OCI-LY3 (cell line): ENCODE measurements around the gene BCOR.

ENCODE experiments used
- H2AFZ ChIP-seq: fragments of 200-600, 300-600 bp; shearing (Covaris generic); 2 replicates; pipeline ENCODE4 v1.6.0; 2014; ENCODE audit warnings: antibody characterized with exemption, low read depth, low read length
- H3K27ac ChIP-seq: fragments of 200-600, 300-600 bp; sonication (generic); 2 replicates; pipeline ENCODE4 v1.5.1; 2014; ENCODE audit warnings: mild to moderate bottlenecking, low read length, moderate library complexity, mixed read lengths
- H3K27me3 ChIP-seq: fragments of 200-600, 300-600 bp; sonication (generic); 2 replicates; pipeline ENCODE4 v1.6.1; 2014; ENCODE audit warnings: low read depth, low read length, mixed read lengths
- H3K36me3 ChIP-seq: fragments of 200-600, 300-600 bp; sonication (generic); replicated peaks from 2 replicates; pipeline ENCODE3; 2014; ENCODE audit warnings: low read depth, low read length, mixed read lengths
- H3K4me1 ChIP-seq: fragments of 300-600, 200-600 bp; sonication (generic); 2 replicates; pipeline ENCODE4 v1.6.1; 2014; ENCODE audit warnings: low read length, mixed read lengths
- H3K4me2 ChIP-seq: fragments of 200-600, 300-600 bp; sonication (generic); 2 replicates; pipeline ENCODE4 v1.6.1; 2014; ENCODE audit warnings: low read length, mixed read lengths
- H3K4me3 ChIP-seq: fragments of 300-600, 200-600 bp; sonication (generic); 2 replicates; pipeline ENCODE4 v1.5.1; 2014; ENCODE audit warnings: antibody characterized with exemption, mild to moderate bottlenecking, low read length, moderate library complexity
- H3K79me2 ChIP-seq: fragments of 300-600, 200-600 bp; shearing (Covaris generic); 2 replicates; pipeline ENCODE4 v1.6.1; 2014; ENCODE audit warnings: mild to moderate bottlenecking, low read length, mixed read lengths
- H3K9ac ChIP-seq: fragments of 300-600, 200-600 bp; shearing (Covaris generic); 2 replicates; pipeline ENCODE4 v1.6.0; 2014; ENCODE audit warnings: mild to moderate bottlenecking, low read length, moderate library complexity
- H3K9me3 ChIP-seq: fragments of 200-600, 300-600 bp; shearing (Covaris generic); 2 replicates; pipeline ENCODE4 v1.6.1; 2014; ENCODE audit warnings: low read length, mixed read lengths; ENCODE audit not compliant: insufficient read depth
- H4K20me1 ChIP-seq: fragments of 200-600, 300-600 bp; sonication (generic); 2 replicates; pipeline ENCODE4 v1.6.1; 2016; ENCODE audit warnings: low read length, mixed read lengths; ENCODE audit not compliant: insufficient read depth
- CTCF ChIP-seq: fragments of 200-600, 300-600 bp; sonication (generic); IDR thresholded peaks from 2 replicates; pipeline ENCODE4 v1.5.1; 2014; ENCODE audit warnings: antibody characterized with exemption, low read length, low read depth
- EZH2phosphoT487 ChIP-seq: fragments of 200-600 bp; shearing (Covaris generic); IDR thresholded peaks from 2 replicates; pipeline ENCODE4 v1.6.1; 2018; ENCODE audit warnings: antibody characterized with exemption, mixed run types, low read depth

BCOR gene

GRCh38 chrX:40037367-40037766, 60.4 kb downstream of the BCOR start:
- TF ChIP-seq EZH2phosphoT487 (no peak), CTCF (no peak)
- Histone ChIP-seq H3K9ac (no peak overlapping the region), H3K79me2 (no peaks in the 10 kb centered on the region), H3K4me3 (no peak overlapping the region), H3K27ac (no peak overlapping the region), H3K9me3 (no peaks in the 10 kb centered on the region), H4K20me1 (no peaks in the 10 kb centered on the region), H3K27me3 (no peaks in the 10 kb centered on the region), H3K4me1 (no peaks in the 10 kb centered on the region), H3K4me2 (no peak overlapping the region), H3K36me3 (no peaks in the 10 kb centered on the region), H2AFZ (no peak overlapping the region)

GRCh38 chrX:40035726-40036125, 62.0 kb downstream of the BCOR start:
- Histone ChIP-seq H3K4me3 (no peak overlapping the region), H2AFZ (no peak overlapping the region), H3K27ac (no peak overlapping the region), H3K79me2 (no peaks in the 10 kb centered on the region), H3K4me2 (no peak overlapping the region), H4K20me1 (no peaks in the 10 kb centered on the region), H3K36me3 (no peaks in the 10 kb centered on the region), H3K9me3 (no peaks in the 10 kb centered on the region), H3K4me1 (no peaks in the 10 kb centered on the region), H3K27me3 (no peaks in the 10 kb centered on the region), H3K9ac (no peak overlapping the region)
- no peak for TF ChIP-seq EZH2phosphoT487
- no peak for TF ChIP-seq CTCF

GRCh38 chrX:40031911-40032310, 65.8 kb downstream of the BCOR start:
- no peak overlapping the region for H3K4me3 ChIP-seq
- H3K27ac ChIP-seq: no peak overlapping the region
- no peak overlapping the region for H2AFZ ChIP-seq
- H3K4me2 ChIP-seq: no peak overlapping the region
- no peak overlapping the region for H3K9ac ChIP-seq
- no peaks in the 10 kb centered on the region for H3K9me3 ChIP-seq
- no peaks in the 10 kb centered on the region for H3K79me2 ChIP-seq
- no peaks in the 10 kb centered on the region for H4K20me1 ChIP-seq
- H3K4me1 ChIP-seq: no peaks in the 10 kb centered on the region
- H3K36me3 ChIP-seq: no peaks in the 10 kb centered on the region
- TF ChIP-seq CTCF: no peak
- TF ChIP-seq EZH2phosphoT487: no peak
- no peaks in the 10 kb centered on the region for H3K27me3 ChIP-seq

- Histone ChIP-seq H3K9me3 (no peaks in the 10 kb centered on the region), H4K20me1 (no peaks in the 10 kb centered on the region), H3K9ac (no peak overlapping the region), H3K27me3 (no peaks in the 10 kb centered on the region), H3K4me1 (no peaks in the 10 kb centered on the region), H3K4me3 (no peak overlapping the region), H3K36me3 (no peaks in the 10 kb centered on the region), H3K27ac (no peak overlapping the region), H2AFZ (no peak overlapping the region), H3K79me2 (no peaks in the 10 kb centered on the region), H3K4me2 (no peak overlapping the region)
- TF ChIP-seq CTCF (no peak), EZH2phosphoT487 (no peak)
Observed at GRCh38 chrX:40030205-40030604, 67.6 kb downstream of the BCOR start.
